ENCODE measurements around the gene RPS24. TPM values are rescaled to one million over a fixed set of nuclear protein-coding genes. Genes with fewer than 3 reads are reported as not detected.

Gene RPS24
- total RNA-seq, 1 experiment from 2014 or later: 1,870 TPM

DNA sequence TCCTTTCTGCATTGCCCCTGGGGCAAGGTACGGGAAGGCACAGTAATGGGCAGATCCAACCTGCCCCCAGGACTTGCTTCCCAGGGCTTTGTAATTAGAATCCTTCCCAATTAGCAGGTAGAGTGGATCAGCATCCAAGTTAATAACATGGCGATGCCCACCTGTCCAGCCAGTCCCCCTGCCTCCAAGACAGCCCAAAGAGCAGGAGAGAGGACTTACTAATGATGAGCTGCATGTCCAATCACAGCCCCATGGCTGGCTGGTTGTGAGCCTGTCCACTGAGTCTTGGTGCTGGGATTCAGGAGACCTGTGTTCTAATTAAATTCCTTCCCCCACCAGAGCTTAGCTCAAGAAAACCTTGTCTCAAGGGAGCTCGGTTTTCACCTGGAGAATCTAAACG is 49.0 kb downstream of the RPS24 start:
- no peak for DNase-seq (ENCODE audit: low read depth)

Other genes starting within 250 kb of the RPS24 start
- 22.6 and 24.9 TPM in 2 replicates for gene DLG5, start 107.1 kb upstream of the RPS24 start, total RNA-seq (2014; rRNA removed)
- 14.9 and 15.3 TPM in 2 replicates for gene POLR3A, start 4.3 kb upstream of the RPS24 start, total RNA-seq (2014; rRNA removed)

Measured in LHCN-M2 (cell line).